Stimulated activated CD8-positive, alpha-beta memory T cell treated with anti-CD3 and anti-CD28 coated beads, Interleukin-4, amount 100 ng/mL, for 4 hours (primary cell): ENCODE data around the gene GRK6.

Experiments
- DNase-seq, 2 donors: peaks; one replicate each; pipeline ENCODE4 v3.0.0-alpha.2; 2020; ENCODE audit warnings: low read depth in 2 of 2, low spot score in 1 of 2

GRK6 gene

DNA sequence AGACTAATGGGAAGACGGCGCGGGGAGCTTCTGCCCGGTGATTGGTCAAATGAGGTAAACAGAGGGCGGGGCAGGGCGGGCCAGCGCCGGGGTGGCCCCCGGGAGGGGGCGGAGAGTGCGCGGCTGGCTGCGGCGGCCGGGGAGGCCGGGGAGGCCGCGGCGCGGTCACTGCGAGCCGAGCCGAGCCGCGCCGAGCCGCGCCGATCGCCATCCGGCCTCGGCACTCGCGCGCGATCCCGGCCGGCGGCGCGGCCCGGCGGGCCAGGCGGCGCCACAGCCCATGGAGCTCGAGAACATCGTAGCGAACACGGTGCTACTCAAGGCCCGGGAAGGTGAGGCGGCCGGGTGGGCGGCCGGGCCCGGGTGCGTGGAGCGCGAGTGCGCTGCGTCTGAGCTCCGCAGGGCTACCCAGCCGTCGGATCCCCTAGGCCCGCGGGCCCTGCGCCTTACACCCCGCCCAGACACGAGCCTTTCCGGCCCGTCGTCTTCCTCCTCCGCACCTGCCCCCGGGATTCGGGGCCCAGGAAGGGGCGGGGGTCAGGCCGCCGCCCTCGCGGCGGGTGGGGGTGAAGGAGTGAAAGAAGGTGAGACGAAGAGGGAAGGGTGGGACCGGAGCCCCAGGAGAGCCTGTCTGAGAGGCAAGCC, at the start of gene GRK6:
GRK6 (plus strand) TSS at position 111 of the 645 bp plus-strand sequence; CDS start at position 281, 170 bp downstream.
- DNase-seq: no peak

DNA sequence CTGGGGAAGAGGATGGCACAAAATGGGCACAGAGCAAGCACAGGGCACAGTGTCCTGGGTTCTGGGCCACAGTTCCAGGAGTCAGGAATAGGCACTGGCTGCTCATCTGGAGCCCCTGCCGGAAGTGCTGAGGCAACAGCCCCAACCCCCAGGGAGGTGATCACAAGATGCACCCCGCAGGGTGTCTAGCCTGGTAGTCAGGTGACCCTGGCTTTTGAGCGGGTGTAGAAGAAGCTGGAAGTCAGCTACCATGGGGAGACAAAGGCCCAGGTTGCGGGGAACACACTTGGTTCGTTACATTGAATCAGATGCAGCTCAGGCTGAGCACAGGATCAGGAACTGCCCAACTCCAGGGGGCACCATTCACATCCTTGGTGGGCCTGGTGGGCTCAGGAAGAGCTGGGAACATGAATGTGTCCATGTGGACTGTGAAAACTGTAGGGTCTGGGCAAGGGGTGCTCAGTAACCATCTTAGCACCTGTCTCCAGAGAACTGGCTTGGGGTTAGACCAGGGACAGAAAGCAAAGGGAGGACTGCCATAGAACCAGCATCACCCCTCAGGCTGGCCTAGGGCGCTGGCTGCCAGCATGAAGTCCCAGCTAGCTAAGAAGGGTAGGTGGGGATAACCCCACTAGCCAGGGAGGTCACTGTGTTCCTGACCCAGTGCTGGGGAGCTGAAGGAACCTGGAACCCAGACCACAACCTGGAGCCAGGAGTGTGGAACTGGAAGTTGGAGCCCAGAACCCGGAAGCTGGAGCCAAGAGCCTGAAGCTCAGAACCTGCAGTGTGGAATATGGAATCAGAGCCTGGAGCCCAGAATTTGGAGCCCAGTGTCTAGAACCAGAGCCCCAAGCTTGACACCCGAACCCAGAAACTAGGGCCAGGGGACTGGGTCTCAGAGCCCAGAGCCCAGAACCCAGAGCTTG, 48.4 kb upstream of the GRK6 start:
- DNase-seq: no peak

DNA sequence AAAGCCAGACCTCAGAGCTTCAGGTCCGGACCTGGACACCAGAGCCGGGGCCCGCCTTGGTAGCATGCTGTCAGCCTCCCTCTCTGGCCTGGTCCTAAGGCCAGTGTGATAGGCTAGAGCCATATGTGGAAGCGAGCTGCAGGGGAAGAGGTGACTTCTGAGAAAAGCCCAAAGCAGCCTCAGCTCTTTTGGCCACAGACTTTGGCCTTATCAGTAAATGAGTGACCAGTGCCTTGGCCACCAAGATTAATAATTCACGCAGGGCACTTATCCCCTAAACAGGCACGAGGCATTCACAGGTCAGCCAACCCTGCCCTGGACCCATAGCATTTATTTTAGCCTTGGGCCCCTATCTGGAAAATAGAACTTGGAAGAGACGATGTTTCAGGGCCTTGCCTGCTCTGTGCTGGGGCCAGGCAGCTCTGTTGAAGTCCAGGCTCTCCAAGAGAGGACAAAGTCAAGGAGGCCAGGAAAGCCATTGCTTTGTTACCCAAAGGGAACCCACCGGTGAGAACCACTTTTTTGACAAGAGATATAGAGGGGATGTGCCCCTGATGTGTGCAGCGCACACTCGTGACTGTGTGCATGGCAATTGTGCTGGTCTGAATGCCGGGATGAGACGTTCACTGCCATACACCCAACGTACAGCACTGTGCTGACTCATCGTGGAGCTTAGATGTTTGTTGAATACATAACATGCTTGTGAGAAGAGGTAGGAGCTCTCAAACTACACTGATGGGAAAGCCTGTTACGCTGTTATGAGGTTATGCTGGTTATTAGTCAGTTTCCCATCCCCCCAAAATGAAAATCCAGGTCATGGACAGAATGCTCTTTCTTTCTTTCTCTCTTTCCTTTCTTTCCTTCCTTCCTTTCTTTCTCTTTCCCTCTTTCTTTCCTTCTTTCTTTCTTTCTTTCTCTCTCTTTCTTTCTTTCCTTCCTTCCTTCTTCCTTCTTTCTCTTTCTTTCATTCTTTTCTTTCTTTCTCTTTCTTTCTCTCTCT, 47.3 kb upstream of the GRK6 start:
- DNase-seq: no peak

DNA sequence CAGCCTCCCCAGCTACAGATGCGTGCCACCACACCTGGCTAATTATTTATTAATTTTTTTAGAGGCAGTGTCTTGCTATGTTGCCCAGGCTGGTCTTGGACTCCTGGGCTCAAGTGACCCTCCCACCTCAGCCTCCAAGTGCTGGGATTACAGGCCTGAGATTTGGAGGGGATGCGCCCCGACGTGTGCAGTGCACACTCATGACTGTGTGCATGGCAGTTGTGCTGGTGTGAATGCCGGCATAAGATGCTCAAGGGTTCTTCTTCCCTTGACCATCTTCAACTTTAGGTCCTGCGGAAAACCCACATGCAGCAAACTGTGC, 45.7 kb upstream of the GRK6 start:
- DNase-seq: no peak

DNA sequence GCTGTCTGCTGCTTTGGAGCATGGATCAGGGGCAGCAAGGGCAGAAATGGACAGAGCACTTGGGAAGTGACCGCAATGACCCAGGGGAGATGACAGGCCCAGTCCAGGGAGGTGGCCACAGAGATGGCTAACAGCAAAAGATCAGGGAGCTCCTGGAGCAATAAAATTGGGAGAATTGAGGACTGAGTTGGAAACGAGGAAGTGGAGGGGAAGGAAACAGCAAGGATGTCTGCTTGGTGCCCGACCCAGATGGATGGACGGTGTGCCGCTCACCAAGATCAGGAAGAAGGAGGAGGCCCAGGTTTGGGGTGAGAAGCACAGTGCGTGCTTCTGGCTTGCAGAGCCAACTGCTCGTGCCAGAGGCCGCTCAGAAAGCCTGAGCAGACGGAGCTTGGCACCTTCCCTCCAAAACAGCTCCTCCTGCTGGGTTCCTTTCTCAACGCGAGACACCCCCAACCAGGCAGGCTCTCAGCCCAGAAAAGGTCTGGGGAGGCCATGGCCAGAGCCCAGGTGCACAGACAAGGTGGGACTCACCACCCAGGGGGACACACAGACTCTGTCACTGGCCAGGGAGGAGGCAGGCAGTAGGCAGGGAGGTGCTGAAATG, 44.0 kb upstream of the GRK6 start:
- no peak for DNase-seq

DNA sequence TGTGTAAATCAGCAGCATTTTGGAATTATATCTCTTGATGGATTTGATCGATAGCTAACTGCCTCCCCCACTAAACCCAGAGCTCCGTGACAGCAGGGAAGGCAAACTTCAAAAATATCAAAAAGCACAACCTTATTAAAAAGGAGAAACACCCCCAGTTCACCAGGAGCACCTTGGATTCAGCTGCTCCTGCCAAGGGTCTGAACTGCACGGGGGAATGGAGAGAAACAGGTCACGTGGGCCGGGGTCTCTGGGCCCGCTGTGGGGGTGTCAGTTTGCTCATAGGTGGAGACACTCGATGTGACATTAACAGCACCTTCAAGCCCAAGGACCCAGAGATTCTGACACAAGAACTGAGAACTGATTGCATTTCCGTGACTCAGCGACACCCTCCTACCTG, 43.3 kb upstream of the GRK6 start:
- DNase-seq: no peak

DNA sequence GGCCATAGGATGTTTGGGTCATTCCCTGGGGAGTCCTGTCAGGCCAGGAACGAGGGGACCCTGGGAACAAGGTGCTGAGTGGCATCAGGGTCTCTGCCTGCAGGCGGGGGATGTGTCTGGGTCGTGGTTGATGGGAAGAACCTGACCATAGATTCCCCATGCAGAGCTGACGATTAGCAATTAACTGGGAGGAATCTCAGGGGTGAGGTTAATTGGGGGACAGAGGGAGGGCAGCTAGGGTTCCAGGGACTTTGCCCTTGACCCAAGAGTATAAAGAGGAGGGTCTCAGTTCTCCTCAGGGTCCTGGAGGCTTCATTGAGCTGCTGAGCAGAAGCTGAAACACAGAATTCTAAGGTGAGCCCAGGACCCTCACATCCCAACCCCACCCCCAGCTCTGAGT, 42.3 kb upstream of the GRK6 start, which contains the start of gene SLC34A1:
SLC34A1 (plus strand) TSS at position 301 of the 400 bp plus-strand sequence. CDS start 1,308 bp downstream, outside the sequence.
- no peak for DNase-seq

DNA sequence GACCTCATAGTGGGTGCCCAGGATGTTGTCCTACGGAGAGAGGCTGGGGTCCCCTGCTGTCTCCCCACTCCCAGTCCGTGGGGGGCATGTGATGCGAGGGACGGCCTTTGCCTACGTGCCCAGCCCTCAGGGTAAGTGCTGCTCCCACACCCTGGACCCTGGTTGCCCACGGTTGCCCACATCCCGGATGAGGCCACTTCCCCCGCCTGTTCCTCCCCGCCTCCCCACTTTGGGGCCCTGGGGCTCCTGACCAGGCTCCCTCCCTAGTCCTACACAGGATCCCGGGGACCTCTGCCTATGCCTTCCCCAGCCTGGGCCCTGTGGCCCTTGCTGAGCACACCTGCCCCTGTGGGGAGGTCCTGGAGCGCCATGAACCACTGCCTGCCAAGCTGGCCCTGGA, 40.8 kb upstream of the GRK6 start:
- DNase-seq: no peak

DNA sequence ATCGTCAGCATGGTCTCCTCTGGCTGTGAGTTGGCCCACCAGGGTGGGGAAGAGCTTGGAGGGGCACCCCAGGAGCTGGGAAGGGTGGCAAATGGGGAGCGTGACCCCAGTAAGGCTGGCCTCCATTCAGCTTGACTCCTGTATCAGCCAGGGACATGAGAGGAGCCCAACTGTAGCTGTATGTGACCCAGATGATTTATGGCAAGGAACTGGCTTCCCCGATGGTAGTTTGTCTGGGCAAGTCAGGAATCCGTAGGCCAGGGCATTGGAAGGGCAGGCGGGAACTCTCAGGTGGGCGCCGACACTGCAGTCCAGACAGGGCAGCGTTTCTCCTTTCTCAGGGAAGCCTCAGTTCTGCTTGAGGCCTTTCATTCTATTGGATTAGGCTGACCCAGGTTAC, 39.9 kb upstream of the GRK6 start:
- no peak for DNase-seq

DNA sequence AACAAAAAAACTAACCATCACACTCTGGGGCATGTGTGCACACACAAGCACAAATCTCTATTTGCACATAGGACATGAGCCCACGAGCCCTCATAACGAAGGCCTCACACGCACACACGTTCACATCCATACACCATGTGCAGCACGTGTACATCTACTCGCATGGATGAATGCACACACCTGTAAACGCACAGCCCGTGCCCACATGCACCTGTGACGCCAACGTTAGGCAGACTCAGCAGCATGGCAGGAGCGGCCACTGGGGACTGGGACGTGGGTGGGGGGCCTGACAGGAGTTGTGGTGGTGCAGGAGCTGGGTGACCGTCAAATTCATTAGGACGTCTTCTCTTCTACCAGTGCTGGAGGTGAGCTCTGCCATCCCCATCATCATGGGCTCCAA, 39.1 kb upstream of the GRK6 start:
- DNase-seq: no peak

DNA sequence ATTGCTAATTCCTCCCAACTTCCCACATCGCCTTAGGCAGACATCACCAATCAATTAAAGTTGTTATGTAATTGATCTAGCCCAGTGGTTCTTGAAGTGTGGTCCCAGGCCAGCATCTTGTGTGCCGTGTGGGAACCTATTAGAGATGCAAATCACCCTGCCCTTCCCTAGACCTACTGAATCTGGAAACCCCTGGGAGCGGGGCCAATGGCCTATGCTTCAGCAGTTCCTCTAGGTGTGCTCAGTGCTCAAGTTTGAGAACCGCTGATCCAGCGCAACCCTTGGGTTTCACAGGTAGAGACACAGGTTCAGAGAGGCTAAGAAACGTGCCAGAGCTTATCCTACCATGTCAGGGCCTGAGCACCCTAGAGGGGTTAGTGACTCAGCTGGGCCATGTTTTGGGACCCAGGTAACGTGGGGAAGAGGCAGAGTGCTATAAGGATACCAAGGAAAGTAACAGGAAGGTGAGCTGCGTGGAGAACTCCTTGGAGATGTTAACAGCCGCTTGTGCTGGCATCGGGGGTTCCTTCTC, 37.9 kb upstream of the GRK6 start:
- DNase-seq: no peak

DNA sequence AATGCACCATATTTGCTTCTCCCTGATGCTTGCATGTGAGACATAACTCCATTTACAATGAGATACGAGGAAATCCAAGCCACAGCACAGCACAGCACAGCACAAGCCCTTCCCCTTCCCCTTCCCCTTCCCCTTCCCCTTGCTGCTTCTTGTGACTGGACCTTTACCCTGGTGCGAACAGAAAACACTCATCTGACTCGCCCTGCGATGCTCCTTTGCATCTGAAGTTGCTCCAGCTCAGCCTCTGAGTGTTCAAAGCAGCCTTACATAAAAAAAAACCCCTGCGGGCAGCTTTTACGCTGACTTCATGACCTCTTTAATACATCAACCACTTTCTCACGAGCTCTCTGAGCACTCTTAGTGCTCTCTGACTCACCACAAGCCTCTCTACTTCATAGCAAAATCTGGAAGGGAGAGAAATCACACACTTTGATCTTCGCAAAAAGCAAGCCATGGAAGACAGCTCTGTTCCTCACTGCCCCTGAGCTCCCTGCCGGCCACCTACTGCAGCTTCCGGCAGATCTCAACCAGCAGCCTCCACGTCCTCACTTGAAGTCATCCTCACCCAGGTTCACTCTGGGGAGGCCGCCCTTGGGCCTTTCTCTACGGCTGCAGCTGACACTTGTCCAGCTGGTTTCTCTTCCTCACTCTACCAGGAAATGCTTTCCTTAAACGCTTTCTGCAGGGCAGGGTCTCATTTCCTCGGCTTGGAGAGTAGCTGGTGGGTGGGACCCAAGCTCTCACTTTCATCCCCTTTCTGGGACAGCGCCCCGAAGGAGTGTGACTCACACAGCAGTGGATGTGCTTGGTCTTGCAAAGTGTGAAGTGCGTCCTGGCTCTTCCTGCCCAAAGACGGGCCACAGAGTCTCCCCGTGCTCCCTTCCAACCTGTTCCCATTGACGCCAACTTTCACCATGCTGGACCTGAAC, 37.0 kb upstream of the GRK6 start:
- peak in 1 of 2 donors; percentile 33 for DNase-seq

DNA sequence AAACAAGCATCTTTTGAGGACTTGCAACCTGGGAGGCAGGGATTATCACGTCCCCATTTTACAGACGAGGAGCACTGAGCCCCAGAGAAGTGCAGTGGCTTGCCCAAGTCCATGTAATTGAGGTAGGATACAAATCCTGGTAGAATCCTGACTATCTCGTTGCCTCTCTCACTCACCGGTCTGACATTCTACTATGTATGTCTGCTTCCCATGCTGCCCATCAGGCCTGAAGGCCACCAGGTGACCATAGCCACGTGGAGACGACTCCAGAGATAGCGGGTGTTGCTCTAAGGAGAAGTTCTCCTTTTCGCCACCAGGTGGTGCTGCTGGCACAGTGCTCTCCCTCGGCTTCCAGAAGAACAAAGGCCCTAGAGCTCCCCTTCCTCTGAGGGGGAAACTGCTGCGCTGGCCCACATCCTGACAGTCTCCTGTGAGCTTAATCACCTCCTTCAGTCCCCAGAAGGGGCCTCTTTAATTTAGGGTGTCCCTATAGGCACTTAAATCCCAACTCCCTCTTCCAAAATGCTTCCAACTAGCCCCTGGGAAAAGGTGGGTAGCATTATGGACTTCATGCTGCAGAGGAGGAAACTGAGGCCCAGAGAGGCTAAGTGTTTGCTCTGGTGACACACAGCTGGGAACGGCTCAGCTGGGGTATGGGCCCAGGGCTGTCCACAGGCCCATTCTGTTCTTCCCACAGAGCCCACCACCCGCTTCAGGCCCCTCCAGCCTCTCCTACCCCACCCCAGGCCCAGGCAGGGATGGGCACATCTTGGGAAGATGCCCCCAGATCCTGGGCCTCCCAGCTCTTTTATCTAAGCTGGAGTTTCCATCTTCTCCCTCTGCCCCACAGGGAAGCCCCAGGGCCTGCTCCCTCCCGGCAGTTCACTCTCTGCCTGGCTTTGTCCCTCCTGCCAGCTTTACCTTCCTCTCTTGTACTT, 35.8 kb upstream of the GRK6 start:
- peak; percentile 69 to 78 for DNase-seq

DNA sequence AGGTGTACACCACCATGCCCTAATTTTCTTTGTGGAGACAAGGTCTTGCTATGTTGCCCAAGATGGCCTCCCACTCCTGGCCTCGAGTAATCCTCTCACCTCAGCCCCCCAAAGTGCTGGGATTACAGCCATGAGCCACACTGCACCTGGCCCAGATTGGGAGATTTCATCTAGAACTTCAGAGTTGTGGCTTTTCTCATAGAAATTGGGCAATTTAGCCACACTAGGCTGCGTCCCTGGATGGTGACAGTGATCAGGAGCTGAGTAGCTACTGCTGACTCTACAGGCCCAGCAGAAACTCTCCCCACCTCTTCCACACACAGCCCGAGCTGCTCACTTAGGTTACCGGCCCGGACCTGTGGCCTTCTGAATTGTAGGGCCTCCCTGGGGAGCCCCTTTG, 33.7 kb upstream of the GRK6 start:
- DNase-seq: no peak

DNA sequence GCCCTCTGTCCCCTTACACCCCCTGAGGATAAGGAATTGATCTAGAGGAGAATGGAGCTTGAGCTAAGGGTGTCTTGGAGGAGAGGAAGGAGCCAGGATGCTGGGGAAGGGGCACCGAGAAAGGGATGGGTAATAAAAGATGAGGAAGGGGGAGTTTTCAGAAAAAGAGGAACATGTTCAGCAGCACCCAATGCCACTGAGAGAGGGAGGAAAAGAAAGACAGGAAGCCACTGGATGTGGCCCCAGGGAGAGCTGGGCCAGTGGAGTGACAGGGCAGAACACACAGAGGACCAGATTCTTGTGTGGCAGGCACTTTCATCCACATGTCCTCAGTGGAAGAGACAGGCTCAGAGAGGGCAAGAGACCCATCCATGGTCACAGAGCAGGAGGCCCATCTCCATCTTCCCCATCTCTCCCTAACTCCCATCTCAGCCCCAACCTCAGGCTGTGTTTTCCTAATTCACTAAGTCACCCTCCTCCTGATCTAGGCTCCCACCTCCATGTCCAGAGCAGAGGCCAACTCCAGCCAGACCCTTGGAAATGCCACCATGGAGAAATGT, 33.2 kb upstream of the GRK6 start:
- DNase-seq: no peak

DNA sequence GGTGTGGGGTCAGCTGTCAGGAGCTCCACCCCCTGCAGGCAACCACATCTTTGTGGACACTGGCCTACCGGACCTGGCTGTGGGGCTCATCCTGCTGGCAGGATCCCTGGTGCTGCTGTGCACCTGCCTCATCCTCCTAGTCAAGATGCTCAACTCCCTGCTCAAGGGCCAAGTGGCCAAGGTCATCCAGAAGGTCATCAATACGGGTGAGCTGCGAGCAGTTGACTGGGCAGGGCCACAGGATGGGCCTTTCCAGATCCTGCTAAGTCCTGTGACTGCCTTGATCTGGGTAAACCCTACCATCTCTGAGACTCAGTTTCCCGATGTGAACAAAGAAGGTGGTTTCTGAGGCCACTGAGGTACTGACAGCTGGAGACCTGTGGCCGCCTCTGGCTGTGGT, 32.5 kb upstream of the GRK6 start:
- no peak for DNase-seq

DNA sequence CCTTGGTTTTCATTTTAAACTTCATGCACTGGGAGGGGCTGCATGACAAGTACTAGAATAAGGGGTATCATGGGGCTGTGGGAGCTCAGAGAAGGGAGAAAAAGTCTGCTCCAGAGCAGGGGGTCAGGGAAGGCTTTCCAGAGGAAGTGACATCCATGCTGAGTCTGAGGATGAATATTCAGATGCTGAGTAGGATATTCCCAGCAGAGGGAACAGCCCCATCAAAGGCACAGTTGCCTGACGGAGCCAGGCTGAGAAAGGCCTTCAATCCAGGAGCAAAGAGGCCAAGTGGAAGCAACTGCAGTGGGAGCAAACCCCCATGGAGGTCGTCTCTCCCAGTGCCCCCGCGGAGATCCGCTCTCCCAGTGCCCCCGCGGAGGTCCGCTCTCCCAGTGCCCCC, 30.4 kb upstream of the GRK6 start:
- DNase-seq: no peak

DNA sequence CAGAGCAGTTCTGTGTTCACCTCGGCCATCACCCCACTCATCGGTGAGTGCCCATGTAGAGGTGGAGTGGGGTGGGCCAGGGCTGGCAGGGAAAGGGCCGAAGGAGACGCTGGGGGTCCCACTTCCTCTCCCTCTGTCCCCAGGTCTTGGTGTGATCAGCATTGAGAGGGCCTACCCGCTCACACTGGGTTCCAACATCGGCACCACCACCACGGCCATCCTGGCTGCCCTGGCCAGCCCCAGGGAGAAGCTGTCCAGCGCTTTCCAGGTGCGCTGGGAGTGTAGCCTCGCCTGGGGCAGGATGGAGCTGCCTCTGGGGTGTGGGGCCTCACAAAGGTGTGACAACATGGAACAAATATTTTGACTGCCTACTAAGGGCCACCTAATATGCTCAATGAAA, 29.7 kb upstream of the GRK6 start:
- DNase-seq: no peak
